PC-9 (cell line): Measurements from ENCODE around the gene LDAF1.

ENCODE experiments used
- EZH2 ChIP-seq: fragments of 200-600 bp; sonication (generic); IDR thresholded peaks from 2 replicates; pipeline ENCODE4 v1.8.0; 2017; ENCODE audit warnings: antibody characterized with exemption, low read depth
- TF ChIP-seq, protein P1 (sequence below): fragments of 200-600 bp; sonication (generic); conservative IDR thresholded peaks from 2 replicates; pipeline ENCODE4 v1.6.1; 2017; ENCODE audit warnings: mixed run types, antibody characterized with exemption, mild to moderate bottlenecking, moderate library complexity

DNA sequence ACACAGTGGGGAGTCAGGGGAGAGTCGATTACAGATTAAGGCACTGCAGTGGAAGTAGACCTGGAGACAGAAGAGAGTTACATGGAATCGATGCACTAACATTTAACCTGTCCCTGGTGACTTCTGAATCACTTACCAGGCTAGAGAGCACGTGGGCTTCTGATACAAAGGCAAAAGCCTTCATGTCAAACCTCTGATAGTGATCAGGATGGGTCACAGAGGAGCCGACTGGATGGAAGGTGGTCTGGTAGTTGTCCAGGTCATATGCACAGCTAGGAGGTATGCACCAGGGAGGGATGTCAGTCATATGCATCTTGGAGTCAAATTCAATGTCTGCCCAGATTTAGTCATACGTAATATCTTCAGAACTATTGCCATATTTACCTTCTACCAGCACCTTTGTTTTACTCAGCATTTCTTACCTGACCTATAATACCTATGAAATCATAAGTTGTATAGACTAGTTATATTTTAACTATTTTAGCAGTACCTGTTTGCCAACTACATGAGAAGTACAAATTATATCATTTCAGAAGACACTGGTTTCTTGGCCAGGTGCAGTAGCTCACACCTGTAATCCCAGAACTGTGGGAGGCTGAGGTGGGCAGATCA lies 41.2 kb downstream of the LDAF1 start:
- TF ChIP-seq EZH2, result no peak
- TF ChIP-seq, protein P1, sequence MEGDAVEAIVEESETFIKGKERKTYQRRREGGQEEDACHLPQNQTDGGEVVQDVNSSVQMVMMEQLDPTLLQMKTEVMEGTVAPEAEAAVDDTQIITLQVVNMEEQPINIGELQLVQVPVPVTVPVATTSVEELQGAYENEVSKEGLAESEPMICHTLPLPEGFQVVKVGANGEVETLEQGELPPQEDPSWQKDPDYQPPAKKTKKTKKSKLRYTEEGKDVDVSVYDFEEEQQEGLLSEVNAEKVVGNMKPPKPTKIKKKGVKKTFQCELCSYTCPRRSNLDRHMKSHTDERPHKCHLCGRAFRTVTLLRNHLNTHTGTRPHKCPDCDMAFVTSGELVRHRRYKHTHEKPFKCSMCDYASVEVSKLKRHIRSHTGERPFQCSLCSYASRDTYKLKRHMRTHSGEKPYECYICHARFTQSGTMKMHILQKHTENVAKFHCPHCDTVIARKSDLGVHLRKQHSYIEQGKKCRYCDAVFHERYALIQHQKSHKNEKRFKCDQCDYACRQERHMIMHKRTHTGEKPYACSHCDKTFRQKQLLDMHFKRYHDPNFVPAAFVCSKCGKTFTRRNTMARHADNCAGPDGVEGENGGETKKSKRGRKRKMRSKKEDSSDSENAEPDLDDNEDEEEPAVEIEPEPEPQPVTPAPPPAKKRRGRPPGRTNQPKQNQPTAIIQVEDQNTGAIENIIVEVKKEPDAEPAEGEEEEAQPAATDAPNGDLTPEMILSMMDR, result no peak
